GM18873 (cell line): ENCODE measurements around the gene IDH3B.

ENCODE experiments used
- ATAC-seq: cut with Tn5 transposase; IDR thresholded peaks from one replicate; pipeline ENCODE4 v1.9.1; 2021; ENCODE audit warnings: mild to moderate bottlenecking, moderate library complexity, moderate number of reproducible peaks; ENCODE audit not compliant: unreplicated experiment, low FRiP score

The IDH3B gene

DNA sequence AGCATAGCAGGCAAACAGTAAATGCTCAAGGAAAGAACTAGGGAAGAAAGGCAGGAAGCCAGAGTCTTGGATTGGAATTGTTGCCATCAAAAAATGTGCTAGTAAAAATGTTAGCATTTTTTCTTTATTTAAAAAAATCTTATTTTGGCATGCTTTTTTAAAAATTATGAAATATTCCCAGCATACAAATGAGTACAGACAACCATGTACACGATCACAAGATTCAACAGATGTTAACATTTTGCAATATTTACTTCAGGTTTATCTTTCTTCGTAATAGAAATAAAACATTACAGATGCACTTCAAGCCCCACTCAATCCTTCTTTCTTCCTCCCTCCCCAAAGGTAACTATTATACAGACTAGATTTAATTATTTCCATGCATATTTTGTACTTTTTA is 39.0 kb downstream of the IDH3B start:
- no peak for ATAC-seq

DNA sequence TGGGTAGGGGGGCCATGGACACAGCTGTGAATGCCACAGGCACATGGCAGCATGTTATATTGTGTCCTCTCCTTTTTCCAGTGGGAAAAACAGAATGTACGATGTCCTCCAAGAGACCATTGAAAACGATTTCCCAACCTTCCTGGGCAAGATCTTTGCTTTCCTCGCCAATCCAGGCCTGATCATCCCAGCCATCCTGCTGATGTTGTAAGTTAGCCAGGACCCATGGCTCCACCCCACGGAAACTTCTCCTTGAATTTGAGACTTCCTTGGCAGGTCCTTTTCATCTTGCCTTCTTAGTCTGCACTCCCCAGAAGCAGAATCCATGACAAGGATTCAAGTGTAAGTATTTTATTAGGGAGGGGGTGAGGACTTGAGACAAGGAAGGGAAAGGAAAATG is 39.8 kb downstream of the IDH3B start:
- ATAC-seq = no peak

DNA sequence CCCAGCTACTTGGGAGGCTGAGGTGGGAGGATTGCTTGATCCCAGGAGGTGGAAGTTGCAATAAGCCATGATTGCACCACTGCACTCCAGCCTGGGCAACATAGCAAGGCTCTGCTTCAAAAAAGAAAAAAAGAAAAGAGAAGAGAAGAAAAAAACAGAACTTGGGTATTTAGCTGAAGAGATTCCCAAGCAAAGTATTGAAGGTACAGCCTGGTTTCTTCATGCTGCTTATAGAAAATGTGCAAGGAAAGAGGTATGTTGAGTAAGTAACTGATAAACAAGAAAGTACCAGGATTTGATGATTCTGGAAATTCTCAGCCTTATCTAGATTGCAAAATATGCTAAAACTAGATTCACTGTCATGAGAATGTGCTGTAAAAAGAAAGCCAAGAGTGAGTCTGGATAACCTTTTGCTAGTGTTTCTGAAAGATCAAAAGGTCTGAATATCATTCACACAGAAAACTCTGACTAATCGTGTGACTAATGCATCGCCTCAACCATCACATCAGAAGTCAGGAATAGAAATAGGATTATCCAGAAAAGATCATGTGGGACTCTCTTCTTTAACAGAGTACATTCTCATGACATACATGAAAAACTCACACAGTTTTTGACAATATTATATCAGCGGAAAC is 43.9 kb downstream of the IDH3B start:
- no peak for ATAC-seq

DNA sequence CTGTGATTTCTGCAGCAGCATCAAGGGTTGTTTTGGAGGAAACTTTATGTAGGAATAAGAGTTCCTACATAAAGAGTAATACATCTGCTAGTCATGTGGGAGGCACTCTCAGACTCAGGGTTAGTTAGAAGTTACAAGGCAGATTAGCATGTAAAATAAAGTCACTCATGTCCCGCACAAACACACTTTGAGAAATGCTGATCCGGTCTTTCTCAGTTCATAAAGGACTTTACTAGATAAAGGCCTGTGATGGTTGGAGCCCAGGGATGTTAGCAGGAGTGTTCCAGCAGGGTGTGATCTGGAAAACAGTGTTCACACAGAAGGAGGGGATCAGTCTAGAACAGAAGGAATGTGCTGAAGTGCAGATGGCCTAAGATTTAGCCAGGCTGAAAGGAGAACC is 44.7 kb downstream of the IDH3B start:
- no peak for ATAC-seq

DNA sequence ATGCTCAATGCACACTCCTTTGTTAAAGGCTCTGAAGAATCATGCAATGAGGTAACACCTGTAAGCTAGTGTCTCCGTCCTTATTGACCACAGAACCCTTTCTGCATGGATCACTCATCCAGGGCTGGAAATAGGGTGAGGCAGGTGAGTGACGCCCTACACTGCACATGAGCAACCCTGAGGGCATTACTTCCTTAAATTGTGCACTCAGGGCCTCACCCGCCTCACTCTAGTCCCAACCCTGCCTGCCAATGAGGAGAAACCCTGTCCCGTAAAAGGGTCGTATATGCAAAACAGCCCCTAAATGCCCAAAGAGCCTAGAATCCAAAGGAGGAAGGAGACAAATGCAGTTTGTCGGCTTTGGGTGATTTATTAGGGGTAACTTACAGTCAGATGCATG is 45.2 kb downstream of the IDH3B start:
- ATAC-seq = no peak

DNA sequence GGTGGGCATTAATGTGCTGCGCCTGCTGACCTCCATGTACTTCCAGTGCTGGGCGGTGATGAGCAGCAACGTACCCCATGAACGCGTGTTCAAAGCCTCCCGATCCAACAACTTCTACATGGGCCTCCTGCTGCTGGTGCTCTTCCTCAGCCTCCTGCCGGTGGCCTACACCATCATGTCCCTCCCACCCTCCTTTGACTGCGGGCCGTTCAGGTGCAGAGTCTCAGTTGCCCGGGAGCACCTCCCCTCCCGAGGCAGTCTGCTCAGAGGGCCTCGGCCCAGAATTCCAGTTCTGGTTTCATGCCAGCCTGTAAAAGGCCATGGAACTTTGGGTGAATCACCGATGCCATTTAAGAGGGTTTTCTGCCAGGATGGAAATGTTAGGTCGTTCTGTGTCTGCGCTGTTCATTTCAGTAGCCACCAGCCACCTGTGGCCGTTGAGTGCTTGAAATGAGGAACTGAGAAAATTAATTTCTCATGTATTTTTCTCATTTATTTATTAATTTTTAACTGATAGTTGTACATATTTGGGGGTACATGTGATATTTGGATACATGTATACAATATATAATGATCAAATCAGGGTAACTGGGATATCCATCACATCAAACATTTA is 46.8 kb downstream of the IDH3B start:
- no peak for ATAC-seq

DNA sequence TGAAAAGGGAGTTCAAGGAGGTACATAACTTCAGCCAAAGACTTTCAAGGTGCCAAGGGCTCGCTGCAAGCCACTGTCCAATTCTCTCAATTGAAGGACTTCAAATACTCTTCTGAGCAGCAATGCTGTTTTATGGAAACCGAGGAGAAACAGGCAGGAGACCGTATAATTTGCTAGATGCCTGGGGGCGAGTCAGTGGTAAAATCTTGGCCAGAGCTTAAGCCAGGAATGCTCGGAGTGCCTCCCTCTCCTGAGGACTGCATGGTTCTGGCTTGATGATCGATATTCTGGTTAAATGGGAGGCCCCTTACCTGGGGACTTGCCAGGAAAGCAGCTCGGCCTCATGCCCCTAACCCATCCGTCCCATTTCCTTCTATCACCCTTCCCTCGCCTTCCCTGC is 47.4 kb downstream of the IDH3B start:
- no peak for ATAC-seq

DNA sequence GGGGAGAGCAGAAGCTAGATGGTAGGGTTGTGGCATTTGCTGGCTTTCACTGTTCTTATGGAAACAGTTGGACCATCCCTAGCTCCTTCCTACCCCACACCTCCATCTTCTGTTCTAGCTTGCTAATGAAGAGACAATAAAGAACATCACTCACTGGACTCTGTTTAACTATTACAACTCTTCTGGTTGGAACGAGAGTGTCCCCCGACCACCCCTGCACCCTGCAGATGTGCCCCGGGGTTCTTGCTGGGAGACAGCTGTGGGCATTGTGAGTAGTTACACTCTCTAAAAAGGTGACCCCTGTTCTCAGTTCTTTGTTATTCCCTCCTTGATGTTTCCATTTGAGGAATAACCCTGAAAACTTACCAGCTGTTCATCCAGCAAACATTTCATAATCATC is 51.9 kb downstream of the IDH3B start:
- ATAC-seq = no peak

DNA sequence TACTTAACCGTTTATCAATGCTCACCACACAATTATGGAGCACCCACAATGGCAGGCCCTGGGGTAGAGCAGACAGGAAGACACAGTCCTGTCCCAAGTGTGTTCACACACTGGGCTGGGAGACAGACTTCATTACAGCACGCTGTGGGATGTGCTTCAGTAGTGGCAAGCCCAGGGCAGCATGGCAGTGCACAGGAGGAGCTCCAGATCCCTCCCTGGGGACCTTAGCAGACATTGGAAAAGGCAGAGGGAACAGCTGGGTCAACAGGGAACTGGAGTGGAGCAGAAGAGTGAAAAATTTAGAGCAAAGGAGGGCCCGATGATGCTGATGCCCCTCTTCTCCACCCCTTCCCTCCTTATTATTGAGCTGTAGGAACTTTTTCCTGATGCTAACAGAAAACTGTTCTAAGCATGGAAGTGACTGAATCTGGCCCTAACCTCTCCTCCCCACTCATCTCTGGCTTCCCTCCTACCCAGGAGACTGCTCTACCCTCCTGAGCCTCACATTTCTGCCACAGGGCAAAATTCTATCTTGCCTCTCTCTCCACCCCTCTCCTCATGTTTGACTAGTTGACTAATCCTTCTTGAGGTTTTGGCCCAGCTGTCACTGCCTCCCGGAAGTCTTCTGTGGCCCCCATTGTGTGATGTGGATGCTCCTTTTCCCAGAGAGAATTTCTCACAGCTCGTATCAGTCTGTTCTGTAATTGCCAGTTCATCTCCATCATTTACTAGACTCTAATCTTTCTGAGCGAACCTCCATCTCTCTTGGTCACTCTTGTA is 52.9 kb downstream of the IDH3B start:
- ATAC-seq = no peak

DNA sequence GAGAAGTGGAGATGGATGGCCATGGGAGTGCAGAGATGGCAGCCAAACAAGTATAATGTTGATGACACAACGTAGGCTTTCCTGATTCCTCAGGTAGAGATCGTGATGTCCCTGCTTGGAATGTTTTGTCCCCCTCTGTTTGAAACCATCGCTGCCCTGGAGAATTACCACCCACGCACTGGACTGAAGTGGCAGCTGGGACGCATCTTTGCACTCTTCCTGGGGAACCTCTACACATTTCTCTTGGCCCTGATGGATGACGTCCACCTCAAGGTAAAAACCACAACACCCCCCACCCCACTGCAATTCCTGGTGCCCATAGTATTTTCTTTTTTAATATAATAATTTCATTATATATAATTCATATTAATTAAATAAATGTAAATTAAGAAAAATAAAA is 53.7 kb downstream of the IDH3B start:
- no peak for ATAC-seq
